ENCODE results near the gene ZNF841. TPM values are rescaled to one million over a fixed set of nuclear protein-coding genes. Genes with fewer than 3 reads are reported as not detected.
A peak's percentile ranks its signal among the peaks of the same experiment; 100 is the strongest.

The ZNF841 gene
- total and polyA plus RNA-seq, 9 of the 15 experiments (the other 6 are each of a cell fraction or from before 2014, with no cell fraction given): 3.1 to 17.1 (median 11.0) TPM

- TF ChIP-seq FOXK2 (conservative IDR thresholded peaks at IDR 0.05 in 1 of 2, IDR thresholded peaks at IDR 0.05 in 1 of 2; ENCODE audit: low read depth in 2 of 2): 0 out of 4 replicates have a peak, but pooled peaks of 1 of the 2 experiments have one; percentile 30
- TF ChIP-seq ZNF354B (CRISPR knock-in tag; IDR thresholded peaks at IDR 0.05): no peak
- TF ChIP-seq PHTF2 (CRISPR knock-in tag; IDR thresholded peaks at IDR 0.05): no peak
- no peak for TF ChIP-seq ZNF639 (CRISPR knock-in tag; conservative IDR thresholded peaks at IDR 0.05 in 1 of 2, IDR thresholded peaks at IDR 0.05 in 1 of 2)
- no peak for TF ChIP-seq ZNF589 (CRISPR knock-in tag; IDR thresholded peaks at IDR 0.05; ENCODE audit: low read depth)
- TF ChIP-seq TAF15 (IDR thresholded peaks at IDR 0.05; ENCODE audit: low read depth, low read length): no peak
- TF ChIP-seq SNIP1 (IDR thresholded peaks at IDR 0.05; ENCODE audit: low read depth): no peak
- no peak for TF ChIP-seq MXI1 (IDR thresholded peaks at IDR 0.05; ENCODE audit: low read depth, low read length)
- TF ChIP-seq RBM14 (IDR thresholded peaks at IDR 0.05; ENCODE audit: borderline replicate concordance, insufficient read depth, low read depth, low read length): no peak
- TF ChIP-seq CBFA2T2 (conservative IDR thresholded peaks at IDR 0.05): no peak
- no peak for TF ChIP-seq ZNF57 (CRISPR knock-in tag; IDR thresholded peaks at IDR 0.05)
- no peak for TF ChIP-seq TCFL5 (CRISPR knock-in tag; conservative IDR thresholded peaks at IDR 0.05)
- no peak for TF ChIP-seq ZSCAN32 (CRISPR knock-in tag; IDR thresholded peaks at IDR 0.05)
- no peak for TF ChIP-seq ZMIZ1 (IDR thresholded peaks at IDR 0.05; ENCODE audit: low read depth in 2 of 2, low read length in 2 of 2)
- TF ChIP-seq ZFX (CRISPR knock-in tag; IDR thresholded peaks at IDR 0.05): no peak
- no peak for TF ChIP-seq TSC22D4 (tag; IDR thresholded peaks at IDR 0.05)
- TF ChIP-seq GATAD2A (IDR thresholded peaks at IDR 0.05): no peak
These were observed at the start of gene ZNF841 (continued) for GRCh38 chr19:52095172-52096014.
